Prostate gland (tissue), 2 donors: ENCODE data around the gene PIGM. TPM values are rescaled to one million over a fixed set of nuclear protein-coding genes. Genes with fewer than 3 reads are reported as not detected.

ENCODE experiments used
- DNase-seq: peaks from one replicate; pipeline ENCODE4 v3.0.0-alpha.2; 2019; ENCODE audit warnings: low spot score
- H3K27ac ChIP-seq, 2 donors: fragments of 200-600 bp; sonication (generic); 2 replicates each; pipeline ENCODE4 v1.5.1; 2017 to 2019
- H3K27me3 ChIP-seq: fragments of 200-600 bp; sonication (generic); replicated peaks from 2 replicates; pipeline ENCODE4 v1.5.1; 2019; ENCODE audit not compliant: insufficient read depth
- H3K36me3 ChIP-seq, 2 donors: fragments of 200-600 bp; sonication (generic); 1 replicate in 1 of 2; 2 replicates in 1 of 2; pipeline versions ENCODE4 v1.5.1 to v1.8.1; 2017 to 2019
- H3K4me1 ChIP-seq: fragments of 200-600 bp; sonication (generic); replicated peaks from 2 replicates; pipeline ENCODE4 v1.5.1; 2019
- H3K4me3 ChIP-seq, 2 donors: fragments of 200-600 bp; sonication (generic); 2 replicates each; pipeline ENCODE4 v1.5.1; 2017 to 2019
- H3K9me3 ChIP-seq: fragments of 200-600 bp; sonication (generic); 2 replicates; pipeline ENCODE4 v1.5.1; 2017
- CTCF ChIP-seq, 4 experiments: fragments of 200-600 bp in 2 of 4; fragments of 450-650 bp in 2 of 4; sonication (generic) in 2 of 4; IDR thresholded peaks; 1 replicate in 3 of 4; 2 replicates in 1 of 4; pipeline ENCODE4 v1.5.1; 2016 to 2019; ENCODE audit warnings: antibody characterized with exemption in 4 of 4, mild to moderate bottlenecking in 2 of 4, moderate library complexity in 2 of 4
- POLR2A ChIP-seq: fragments of 450-650 bp; IDR thresholded peaks from one replicate; pipeline ENCODE4 v1.6.1; 2016; ENCODE audit warnings: antibody characterized with exemption, mild to moderate bottlenecking
- POLR2AphosphoS5 ChIP-seq: sonication (generic); formaldehyde crosslinking; IDR thresholded peaks from one replicate; pipeline ENCODE4 v1.6.1; 2017; ENCODE audit warnings: antibody characterized with exemption
- WGBS: methylation state at CpG from one replicate; pipeline ENCODE4 v1.1.5; 2018; 5-methylcytosine and 5-hydroxymethylcytosine counted together
- intact Hi-C: fragments of 100-400 bp; cut with DNase I; formaldehyde crosslinking; loops from one replicate; pipeline ENCODE4 v1.14.2; 2022
- total RNA-seq, 2 donors: library from RNA; depleted of rRNA; stranded (reverse); fragments of >200 nt; gene quantifications; one replicate each; pipeline ENCODE4 v1.1.0, GENCODE V29; 2016

The PIGM gene
- total RNA-seq, 2 donors from 2014 or later: 5.9 to 8.4 TPM

- Histone ChIP-seq H3K4me1 (no peaks in the 10 kb centered on the region), H3K27me3 (no peaks in the 10 kb centered on the region), H3K27ac (no peak overlapping the region), H3K4me3 (no peak overlapping the region), H3K36me3 (no peaks in the 10 kb centered on the region), H3K9me3 (no peaks in the 10 kb centered on the region)
- no peak for DNase-seq
- TF ChIP-seq POLR2AphosphoS5 (no peak), CTCF (IDR thresholded peaks at IDR 0.05) (no peak), POLR2A (no peak)
- intact Hi-C loops: no loop called here
- WGBS: 63% methylated on average over 6 of the region's 6 CpGs
Measured at GRCh38 chr1:159980076-159980475, 51.7 kb downstream of the PIGM start.

- H3K4me3 ChIP-seq: no peak overlapping the region
- H3K27ac ChIP-seq: no peak overlapping the region
- no peaks in the 10 kb centered on the region for H3K36me3 ChIP-seq
- no peak for DNase-seq
- no peaks in the 10 kb centered on the region for H3K9me3 ChIP-seq
- intact Hi-C loops: no loop called here
- no peaks in the 10 kb centered on the region for H3K4me1 ChIP-seq
- no peak for TF ChIP-seq POLR2A
- TF ChIP-seq POLR2AphosphoS5: no peak
- no peak for TF ChIP-seq CTCF (IDR thresholded peaks at IDR 0.05)
- no peaks in the 10 kb centered on the region for H3K27me3 ChIP-seq
- WGBS: 19% methylated on average over 3 of the region's 3 CpGs
Measured at GRCh38 chr1:159979257-159979656, 52.5 kb downstream of the PIGM start.

- no peak for DNase-seq
- WGBS: 98% methylated on average over 2 of the region's 2 CpGs
- H3K4me3 ChIP-seq: no peak overlapping the region
- TF ChIP-seq POLR2A (no peak), CTCF (IDR thresholded peaks at IDR 0.05) (no peak), POLR2AphosphoS5 (no peak)
- intact Hi-C loops: no loop called here
- no peak overlapping the region for H3K27ac ChIP-seq
- no peaks in the 10 kb centered on the region for H3K36me3 ChIP-seq
- no peaks in the 10 kb centered on the region for H3K27me3 ChIP-seq
- H3K9me3 ChIP-seq: no peaks in the 10 kb centered on the region
- no peaks in the 10 kb centered on the region for H3K4me1 ChIP-seq
Measured at GRCh38 chr1:159978107-159978398, 53.7 kb downstream of the PIGM start.

GRCh38 chr1:159977364-159978106 lies 54.3 kb downstream of the PIGM start:
- intact Hi-C loops: no loop called here
- Histone ChIP-seq H3K27ac (no peak overlapping the region), H3K9me3 (no peaks in the 10 kb centered on the region), H3K36me3 (no peaks in the 10 kb centered on the region), H3K27me3 (no peaks in the 10 kb centered on the region), H3K4me3 (no peak overlapping the region), H3K4me1 (no peaks in the 10 kb centered on the region)
- no peak for DNase-seq
- WGBS: 84% methylated on average over 6 of the region's 6 CpGs
- TF ChIP-seq POLR2A (no peak), POLR2AphosphoS5 (no peak), CTCF (IDR thresholded peaks at IDR 0.05) (no peak)

Other genes starting within 250 kb of the PIGM start
- gene FCRL6, start 229.6 kb downstream of the PIGM start, total RNA-seq: not detected
- gene SLAMF8, start 205.1 kb downstream of the PIGM start, total RNA-seq: 1 to 10 TPM; 1.1 to 1.2 TPM
- not detected for gene VSIG8, start 169.3 kb downstream of the PIGM start, total RNA-seq
- 1 to 10 TPM in 1 of 2 donors, not detected in 1; 2.6 TPM for gene CFAP45, start 131.8 kb downstream of the PIGM start, total RNA-seq
- gene TAGLN2, start 106.5 kb downstream of the PIGM start, total RNA-seq: 100 to 1,000 TPM in 1 of 2 donors, 10 to 100 TPM in 1; 97.1 to 386 TPM
- 10 to 100 TPM in 1 of 2 donors, 1 to 10 TPM in 1; 7.6 to 17.3 TPM for gene IGSF9, start 86.4 kb downstream of the PIGM start, total RNA-seq
- gene SLAMF9, start 77.8 kb downstream of the PIGM start, total RNA-seq: not detected
- gene KCNJ10, start 38.2 kb upstream of the PIGM start, total RNA-seq: not detected
- gene KCNJ9, start 49.5 kb upstream of the PIGM start, total RNA-seq: under 1 TPM in 1 of 2 donors, not detected in 1; 0.51 TPM
- gene IGSF8, start 66.6 kb upstream of the PIGM start, total RNA-seq: 100 to 1,000 TPM in 1 of 2 donors, 10 to 100 TPM in 1; 35.9 to 101 TPM
- 10 to 100 TPM; 14.8 to 69.0 TPM for gene ATP1A2, start 83.8 kb upstream of the PIGM start, total RNA-seq
- gene ATP1A4, start 119.6 kb upstream of the PIGM start, total RNA-seq: 1 to 10 TPM; 2.8 to 5.2 TPM
- gene CASQ1, start 158.6 kb upstream of the PIGM start, total RNA-seq: 1 to 10 TPM; 1.2 to 3.0 TPM
- 100 to 1,000 TPM in 1 of 2 donors, 10 to 100 TPM in 1; 50.4 to 184 TPM for gene PEA15, start 173.4 kb upstream of the PIGM start, total RNA-seq
- gene DCAF8, start 230.6 kb upstream of the PIGM start, total RNA-seq: 100 to 1,000 TPM; 133 to 172 TPM